ENCODE measurements around the gene RPGR.

Gene RPGR

GRCh38 chrX:38262715-38263620 lies 64.3 kb downstream of the RPGR start:
- DNase-seq (ENCODE audit: low spot score), result no peak

GRCh38 chrX:38260231-38260630 lies 67.1 kb downstream of the RPGR start:
- no peak for DNase-seq (ENCODE audit: low spot score)

GRCh38 chrX:38256019-38256418 lies 71.3 kb downstream of the RPGR start:
- no peak for DNase-seq (ENCODE audit: low spot score)

GRCh38 chrX:38249965-38250364 lies 77.3 kb downstream of the RPGR start:
- DNase-seq (ENCODE audit: low spot score), result no peak

- DNase-seq (ENCODE audit: low spot score), result no peak
Observed at GRCh38 chrX:38247051-38247450, 80.3 kb downstream of the RPGR start.

GRCh38 chrX:38240541-38240940 lies 86.8 kb downstream of the RPGR start:
- DNase-seq (ENCODE audit: low spot score), result no peak

GRCh38 chrX:38236901-38237615 lies 90.3 kb downstream of the RPGR start:
- no peak for DNase-seq (ENCODE audit: low spot score)

GRCh38 chrX:38233891-38234667 lies 93.2 kb downstream of the RPGR start:
- no peak for DNase-seq (ENCODE audit: low spot score)

GRCh38 chrX:38232079-38232686 lies 95.1 kb downstream of the RPGR start:
- no peak for DNase-seq (ENCODE audit: low spot score)

- DNase-seq (ENCODE audit: low spot score), result no peak
Observed at GRCh38 chrX:38225093-38225492, 102.2 kb downstream of the RPGR start.

- DNase-seq (ENCODE audit: low spot score), result no peak
Observed at GRCh38 chrX:38224160-38224559, 103.1 kb downstream of the RPGR start.

GRCh38 chrX:38221391-38221929 lies 105.8 kb downstream of the RPGR start:
- DNase-seq (ENCODE audit: low spot score), result no peak

GRCh38 chrX:38220415-38221390 lies 106.6 kb downstream of the RPGR start, which contains the start of gene SRPX:
TSS of gene SRPX (minus strand) at chrX:38220871. CDS start at chrX:38220792, 79 bp downstream.
- no peak for DNase-seq (ENCODE audit: low spot score)

- DNase-seq (ENCODE audit: low spot score), result no peak
Observed at GRCh38 chrX:38220024-38220414, 107.3 kb downstream of the RPGR start.

All from CD4-positive, alpha-beta T cell treated with Interleukin-2 at 100 ng/mL for 4 hours (primary cell).